Measurements from ENCODE around the gene RAB11FIP4. TPM values are rescaled to one million over a fixed set of nuclear protein-coding genes. Genes with fewer than 3 reads are reported as not detected.

RAB11FIP4 gene
- total RNA-seq, 2 donors from 2014 or later, result 22.5 to 30.8 TPM

- H3K4me3 ChIP-seq, result no peak overlapping the region
- TF ChIP-seq POLR2AphosphoS5 (IDR thresholded peaks at IDR 0.05) (no peak), POLR2A (IDR thresholded peaks at IDR 0.05) (no peak), CTCF (IDR thresholded peaks at IDR 0.05) (no peak)
- no peak overlapping the region for H3K27ac ChIP-seq
- intact Hi-C loops (cut with DNase I), result no loop called here
- 95% methylated on average over 6 of the region's 6 CpGs for WGBS
- H3K36me3 ChIP-seq, result no peaks in the 10 kb centered on the region
- H3K4me1 ChIP-seq (replicated peaks), result no peaks in the 10 kb centered on the region
- DNase-seq (ENCODE audit: low spot score), result no peak
- H3K9me3 ChIP-seq, result no peaks in the 10 kb centered on the region
- no peaks in the 10 kb centered on the region for H3K27me3 ChIP-seq (replicated peaks; ENCODE audit: insufficient read depth)
These were observed 27.5 kb upstream of the RAB11FIP4 start for GRCh38 chr17:31364012-31364411.

DNA sequence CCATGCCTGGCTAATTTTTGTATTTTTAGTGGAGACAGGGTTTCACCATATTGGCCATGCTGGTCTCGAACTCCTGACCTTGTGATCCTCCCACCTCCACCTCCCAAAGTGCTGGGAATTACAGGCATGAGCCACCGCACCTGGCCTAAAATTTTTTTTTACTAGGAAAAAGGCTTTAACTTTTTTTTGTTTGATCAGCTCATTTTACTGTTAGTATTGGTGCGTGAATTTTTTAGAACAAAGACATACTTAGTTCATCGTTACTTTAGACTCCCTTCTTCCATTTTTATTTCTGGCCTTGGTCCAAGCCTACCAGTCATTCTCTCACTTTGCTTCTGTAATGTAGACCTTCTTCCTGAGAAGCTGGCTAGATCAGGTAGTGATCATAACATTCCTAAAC, 25.4 kb upstream of the RAB11FIP4 start:
- H3K4me1 ChIP-seq (replicated peaks), result no peaks in the 10 kb centered on the region
- no peaks in the 10 kb centered on the region for H3K9me3 ChIP-seq
- no peak for DNase-seq (ENCODE audit: low spot score)
- WGBS, result 84% methylated on average over 4 of the region's 4 CpGs
- intact Hi-C loops (cut with DNase I), result no loop called here
- no peak for TF ChIP-seq POLR2A (IDR thresholded peaks at IDR 0.05)
- TF ChIP-seq CTCF (IDR thresholded peaks at IDR 0.05), result no peak
- no peak for TF ChIP-seq POLR2AphosphoS5 (IDR thresholded peaks at IDR 0.05)
- no peak overlapping the region for H3K4me3 ChIP-seq
- no peaks in the 10 kb centered on the region for H3K27me3 ChIP-seq (replicated peaks; ENCODE audit: insufficient read depth)
- no peaks in the 10 kb centered on the region for H3K36me3 ChIP-seq
- no peak overlapping the region for H3K27ac ChIP-seq

DNA sequence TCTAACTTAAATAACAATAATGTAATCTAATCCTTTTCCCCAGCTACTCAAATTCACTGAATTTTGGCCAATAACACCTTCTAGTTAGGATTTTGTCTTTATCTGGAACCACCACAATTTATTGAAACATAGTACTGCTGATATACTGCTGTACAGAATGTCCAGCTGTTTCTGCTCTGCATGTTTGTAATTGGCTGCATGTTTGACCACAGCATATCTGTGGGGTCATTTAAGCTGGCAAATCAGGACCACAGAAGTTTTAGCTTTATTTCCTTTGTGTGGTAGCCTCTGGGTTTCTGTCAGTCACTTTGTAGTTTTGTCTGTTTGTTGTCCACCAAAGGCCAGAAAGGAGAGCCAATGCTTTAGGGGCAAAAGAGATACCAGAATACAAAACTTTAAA, 22.2 kb upstream of the RAB11FIP4 start:
- no peak for DNase-seq (ENCODE audit: low spot score)
- TF ChIP-seq POLR2AphosphoS5 (IDR thresholded peaks at IDR 0.05) (no peak), POLR2A (IDR thresholded peaks at IDR 0.05) (no peak), CTCF (IDR thresholded peaks at IDR 0.05) (no peak)
- Histone ChIP-seq H3K27ac (no peak overlapping the region), H3K27me3 (replicated peaks; ENCODE audit: insufficient read depth) (no peaks in the 10 kb centered on the region), H3K36me3 (no peaks in the 10 kb centered on the region), H3K4me3 (no peak overlapping the region), H3K4me1 (replicated peaks) (no peaks in the 10 kb centered on the region), H3K9me3 (no peaks in the 10 kb centered on the region)
- intact Hi-C loops (cut with DNase I), result no loop called here

- no peak overlapping the region for H3K27ac ChIP-seq
- 35% methylated on average over 4 of the region's 4 CpGs for WGBS
- no peaks in the 10 kb centered on the region for H3K27me3 ChIP-seq (replicated peaks; ENCODE audit: insufficient read depth)
- no peaks in the 10 kb centered on the region for H3K36me3 ChIP-seq
- no peak for DNase-seq (ENCODE audit: low spot score)
- TF ChIP-seq CTCF (IDR thresholded peaks at IDR 0.05) (no peak), POLR2AphosphoS5 (IDR thresholded peaks at IDR 0.05) (no peak), POLR2A (IDR thresholded peaks at IDR 0.05) (no peak)
- intact Hi-C loops (cut with DNase I), result no loop called here
- H3K9me3 ChIP-seq, result no peaks in the 10 kb centered on the region
- H3K4me3 ChIP-seq, result no peak overlapping the region
- H3K4me1 ChIP-seq (replicated peaks), result no peaks in the 10 kb centered on the region
These were observed 19.9 kb upstream of the RAB11FIP4 start for GRCh38 chr17:31371511-31372097.

All from prostate gland (tissue), 2 donors.